IMR-90 (cell line): Measurements from ENCODE around the gene DSCAM. TPM values are rescaled to one million over a fixed set of nuclear protein-coding genes. Genes with fewer than 3 reads are reported as not detected.

ENCODE experiments used
- ATAC-seq: fragments of 200-7000 bp; cut with Tn5 transposase; 2 replicates; pipeline ENCODE4 v1.9.1; 2020; ENCODE audit warnings: low read depth, mild to moderate bottlenecking, moderate library complexity
- BruUV-seq: library from RNA; stranded (reverse); fragments of 400-500 nt; replicated peaks from 2 replicates; lab custom pipeline; 2021; lab: Mats Ljungman, UMichigan
- CTCF ChIA-PET: fragments of 300-600 bp; formaldehyde crosslinking; extraction: SDS; loops from one replicate; lab custom pipeline; 2021; ENCODE audit warnings: antibody characterized with exemption; lab: Yijun Ruan, JAX
- POLR2A ChIA-PET: fragments of 300-600 bp; sonication (Branson Sonifier 250); formaldehyde crosslinking; loops from one replicate; lab custom pipeline; 2022; ENCODE audit warnings: antibody characterized with exemption; ENCODE audit not compliant: unreplicated experiment; lab: Charles Lee
- DNase-seq: peaks from one replicate; pipeline ENCODE4 v3.0.0; 2013
- H2AFZ ChIP-seq: replicated peaks from 2 replicates; pipeline ENCODE3; 2013; ENCODE audit warnings: low read length, mild to moderate bottlenecking; ENCODE audit not compliant: poor library complexity
- H2AK5ac ChIP-seq: 2 replicates; pipeline ENCODE4 v1.6.1; 2013; ENCODE audit warnings: low read depth, low read length, inconsistent platforms
- H2AK9ac ChIP-seq: replicated peaks from 2 replicates; pipeline ENCODE3; 2013; ENCODE audit warnings: mild to moderate bottlenecking, low read depth, low read length, moderate library complexity; ENCODE audit not compliant: poor library complexity
- H2BK120ac ChIP-seq: 2 replicates; pipeline ENCODE4 v1.6.1; 2013; ENCODE audit warnings: low read depth, low read length, inconsistent platforms
- H2BK15ac ChIP-seq: 3 replicates; pipeline ENCODE4 v1.6.1; 2013; ENCODE audit warnings: low read depth, low read length, inconsistent platforms
- H2BK20ac ChIP-seq: 2 replicates; pipeline ENCODE4 v1.6.1; 2013; ENCODE audit warnings: low read depth, mild to moderate bottlenecking, inconsistent platforms, low read length, moderate library complexity
- H2BK5ac ChIP-seq: 2 replicates; pipeline ENCODE4 v1.6.1; 2013; ENCODE audit warnings: mild to moderate bottlenecking, low read depth, low read length, inconsistent platforms; ENCODE audit not compliant: poor library complexity, severe bottlenecking
- H3K14ac ChIP-seq: replicated peaks from 2 replicates; pipeline ENCODE4 v1.6.1; 2013; ENCODE audit warnings: low read depth, low read length, inconsistent platforms
- H3K18ac ChIP-seq: 2 replicates; pipeline ENCODE4 v1.6.1; 2013; ENCODE audit warnings: low read depth, low read length, control low read depth
- H3K23ac ChIP-seq: 2 replicates; pipeline ENCODE4 v1.6.1; 2013; ENCODE audit warnings: low read depth, low read length, inconsistent platforms
- H3K27ac ChIP-seq: 2 replicates; pipeline ENCODE4 v1.5.1; 2013; ENCODE audit warnings: mild to moderate bottlenecking, control low read depth, low read length; ENCODE audit not compliant: insufficient read depth
- H3K27me3 ChIP-seq: 2 replicates; pipeline ENCODE4 v1.6.1; 2013; ENCODE audit warnings: low read length; ENCODE audit not compliant: control insufficient read depth, insufficient read depth
- H3K36me3 ChIP-seq: 2 replicates; pipeline ENCODE4 v1.6.1; 2013; ENCODE audit warnings: low read length, mixed read lengths; ENCODE audit not compliant: control insufficient read depth, insufficient read depth
- H3K4ac ChIP-seq: 2 replicates; pipeline ENCODE4 v1.6.1; 2013; ENCODE audit warnings: low read depth, low read length, inconsistent platforms
- H3K4me1 ChIP-seq: 2 replicates; pipeline ENCODE4 v1.6.1; 2013; ENCODE audit warnings: low read length, mixed read lengths; ENCODE audit not compliant: control insufficient read depth, insufficient read depth
- H3K4me2 ChIP-seq: 2 replicates; pipeline ENCODE4 v1.6.1; 2013; ENCODE audit warnings: low read depth, mild to moderate bottlenecking, control low read depth, low read length, moderate library complexity
- H3K4me3 ChIP-seq: 2 replicates; pipeline ENCODE4 v1.5.1; 2013; ENCODE audit warnings: low read depth, mild to moderate bottlenecking, control low read depth, low read length, moderate library complexity; ENCODE audit not compliant: insufficient read depth
- H3K56ac ChIP-seq: 2 replicates; pipeline ENCODE4 v1.6.1; 2013; ENCODE audit warnings: low read length, inconsistent platforms; ENCODE audit not compliant: insufficient read depth; ENCODE audit errors: extremely low read depth
- H3K79me1 ChIP-seq, 2 experiments: 2 replicates each; pipeline ENCODE4 v1.6.1; 2013; ENCODE audit warnings: low read length in 2 of 2, inconsistent platforms in 1 of 2, low read depth in 1 of 2
- H3K9ac ChIP-seq: 2 replicates; pipeline ENCODE4 v1.6.1; 2013; ENCODE audit warnings: low read depth, low read length, control low read depth
- H3K9me1 ChIP-seq: 2 replicates; pipeline ENCODE4 v1.6.1; 2013; ENCODE audit warnings: low read length, inconsistent platforms; ENCODE audit not compliant: insufficient read depth
- H3K9me3 ChIP-seq: 2 replicates; pipeline ENCODE4 v1.6.1; 2013; ENCODE audit warnings: low read length; ENCODE audit not compliant: control insufficient read depth, insufficient read depth
- H4K20me1 ChIP-seq: 2 replicates; pipeline ENCODE4 v1.6.1; 2013; ENCODE audit warnings: low read length, inconsistent platforms; ENCODE audit not compliant: insufficient read depth
- H4K5ac ChIP-seq: 2 replicates; pipeline ENCODE4 v1.6.1; 2013; ENCODE audit warnings: mild to moderate bottlenecking, low read depth, low read length, control low read depth
- H4K8ac ChIP-seq, 2 experiments: 2 replicates each; pipeline ENCODE4 v1.6.1; 2013; ENCODE audit warnings: low read depth in 2 of 2, low read length in 2 of 2, control low read depth in 1 of 2, inconsistent platforms in 1 of 2
- H4K91ac ChIP-seq: 2 replicates; pipeline ENCODE4 v1.6.1; 2013; ENCODE audit warnings: low read depth, low read length, inconsistent platforms; ENCODE audit not compliant: insufficient read depth
- CEBPB ChIP-seq: IDR thresholded peaks from 2 replicates; pipeline ENCODE4 v1.6.1; 2012; ENCODE audit warnings: low read depth, low read length, improper control_type of control experiment
- RFX5 ChIP-seq: IDR thresholded peaks from 2 replicates; pipeline ENCODE4 v1.8.0; 2012; ENCODE audit warnings: low read depth, mild to moderate bottlenecking, low read length, moderate library complexity
- WGBS, 2 experiments: methylation state at CpG; one replicate each; pipeline versions ENCODE4 v1.1.5 to v1.1.7; 2013; ENCODE audit warnings: missing lambda C conversion rate in 2 of 2; ENCODE audit not compliant: insufficient read length in 1 of 2; ENCODE audit errors: extremely low coverage in 2 of 2; 5-methylcytosine and 5-hydroxymethylcytosine counted together
- dilution Hi-C: fragments of 300-500 bp; cut with HindIII; formaldehyde crosslinking; loops from one replicate; pipeline ENCODE4 v1.14.3; 2018; ENCODE audit warnings: low sequenced_read_pairs; ENCODE audit not compliant: unreplicated experiment
- in situ Hi-C: fragments of 300-500 bp; cut with MboI; formaldehyde crosslinking; loops from 3 replicates; pipeline ENCODE4 v1.14.3; 2019; ENCODE audit warnings: low sequenced_read_pairs, inconsistent platforms, mixed read lengths
- intact Hi-C: fragments of 100-400 bp; cut with micrococcal nuclease; formaldehyde crosslinking; loops from 2 replicates; pipeline ENCODE4 v1.10.0; 2022
- polyA plus RNA-seq, 3 experiments: library from polyadenylated mRNA; depleted of rRNA; stranded (reverse); fragments of >200 nt; gene quantifications; 2 replicates each; pipeline ENCODE4 v1.2.3, GENCODE V29; 2012; ENCODE audit warnings: low replicate concordance in 1 of 3
- total RNA-seq: library from RNA; depleted of rRNA; stranded (reverse); fragments of >200 nt; gene quantifications from 2 replicates; pipeline ENCODE4 v1.2.3, GENCODE V29; 2012

DSCAM gene
- total and polyA plus RNA-seq, 2 of the 4 experiments (the other 2 are of a cell fraction): under 0.01 to 0.02 TPM

- Histone ChIP-seq H3K79me1 (no peaks in the 10 kb centered on the region), H3K18ac (no peak overlapping the region), H2BK5ac (no peak overlapping the region), H2BK15ac (no peak overlapping the region), H2AK5ac (no peak overlapping the region), H2AFZ (no peak overlapping the region), H3K9ac (no peak overlapping the region), H3K27me3 (no peaks in the 10 kb centered on the region), H4K8ac (no peak overlapping the region), H3K9me3 (peaks cover 14% of the 10 kb centered on the region), H3K4me3 (no peak overlapping the region), H3K27ac (no peak overlapping the region), H3K9me1 (no peaks in the 10 kb centered on the region), H3K23ac (no peak overlapping the region), H4K91ac (no peak overlapping the region), H2BK20ac (no peak overlapping the region), H2AK9ac (no peak overlapping the region), H4K20me1 (no peaks in the 10 kb centered on the region), H3K4ac (no peak overlapping the region), H3K14ac (no peak overlapping the region), H3K56ac (no peak overlapping the region), H3K4me1 (no peaks in the 10 kb centered on the region), H2BK120ac (no peak overlapping the region), H4K5ac (no peak overlapping the region), H3K4me2 (no peak overlapping the region; the same call in 1 of the 2 replicates), H3K36me3 (no peaks in the 10 kb centered on the region)
- in situ Hi-C loops (no loop called here), dilution Hi-C loops (no loop called here), intact Hi-C loops (no loop called here)
- no TSS peak for BruUV-seq
- CTCF ChIA-PET: no interaction called here
- no peak for DNase-seq
- WGBS, 2 experiments: no CpG with 5 or more reads among the region's 4 CpGs
- ATAC-seq: no peak
- POLR2A ChIA-PET: no interaction called here
- TF ChIP-seq RFX5: no peak
- peak; percentile 52 for TF ChIP-seq CEBPB
Observed at GRCh38 chr21:40706806-40707655, 139.9 kb downstream of the DSCAM start.
